Measurements from ENCODE around the gene TPRKB.
A peak's percentile ranks its signal among the peaks of the same experiment; 100 is the strongest.
"Not testable (repeated sequence)": the region's sequence is repeated elsewhere in the genome, so short reads cannot be mapped to it uniquely, and the experiment has no call there.

The TPRKB gene

GRCh38 chr2:73718851-73719621 lies 18.1 kb downstream of the TPRKB start:
- no peak for DNase-seq (ENCODE audit: low spot score)
- no peak for TF ChIP-seq CTCF (IDR thresholded peaks at IDR 0.05; ENCODE audit: extremely low read depth, insufficient read depth, missing control alignments)
- in situ Hi-C loops (cut with MboI; ENCODE audit: low pct_unique_long_range_greater_than_20kb, low sequenced_read_pairs, unreplicated experiment) = no loop called here

DNA sequence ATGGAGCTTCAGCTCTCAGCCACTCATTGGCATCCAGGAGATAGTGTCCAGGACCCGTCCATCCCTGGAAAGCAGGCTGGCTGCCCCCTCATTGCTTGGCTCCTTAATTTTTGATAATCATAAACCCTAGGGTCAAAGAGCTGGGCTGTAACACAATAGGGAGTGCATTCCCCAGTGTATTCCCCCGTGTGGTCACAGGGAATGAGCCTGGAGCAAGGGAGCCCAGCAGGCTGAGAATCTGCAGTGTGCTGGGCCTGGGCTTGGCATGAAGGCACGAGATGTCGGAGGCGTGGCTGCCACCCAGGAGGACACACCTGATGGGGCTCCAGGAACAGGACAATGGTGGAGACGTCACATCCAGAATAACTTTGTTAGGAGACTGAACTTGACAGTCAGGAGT lies 18.7 kb downstream of the TPRKB start:
- in situ Hi-C loops (cut with MboI; ENCODE audit: low pct_unique_long_range_greater_than_20kb, low sequenced_read_pairs, unreplicated experiment) = no loop called here
- DNase-seq (ENCODE audit: low spot score) = no peak
- no peak for TF ChIP-seq CTCF (IDR thresholded peaks at IDR 0.05; ENCODE audit: extremely low read depth, insufficient read depth, missing control alignments)

GRCh38 chr2:73717695-73718094 lies 19.4 kb downstream of the TPRKB start:
- in situ Hi-C loops (cut with MboI; ENCODE audit: low pct_unique_long_range_greater_than_20kb, low sequenced_read_pairs, unreplicated experiment); DNase-seq (ENCODE audit: low spot score): not testable (repeated sequence)

DNA sequence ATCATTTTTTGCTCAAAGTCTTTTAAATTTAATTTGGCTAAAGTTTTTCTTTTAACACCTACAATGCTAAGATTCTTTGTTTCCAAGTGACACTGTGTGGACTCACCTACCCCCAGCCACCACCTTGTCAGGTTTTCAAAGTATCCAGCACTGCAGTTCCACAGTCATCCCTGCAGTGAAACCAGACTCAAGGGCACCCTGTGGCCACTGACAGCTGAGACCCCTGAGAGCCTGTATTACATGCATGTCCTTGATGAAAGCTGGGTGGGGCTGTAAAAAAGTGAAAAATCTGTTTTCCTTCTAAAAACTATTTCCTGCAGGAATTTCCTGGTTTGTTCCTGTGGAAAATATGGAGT lies 19.9 kb downstream of the TPRKB start:
- no peak for TF ChIP-seq CTCF (IDR thresholded peaks at IDR 0.05; ENCODE audit: extremely low read depth, insufficient read depth, missing control alignments)
- no peak for DNase-seq (ENCODE audit: low spot score)
- in situ Hi-C loops (cut with MboI; ENCODE audit: low pct_unique_long_range_greater_than_20kb, low sequenced_read_pairs, unreplicated experiment) = no loop called here

DNA sequence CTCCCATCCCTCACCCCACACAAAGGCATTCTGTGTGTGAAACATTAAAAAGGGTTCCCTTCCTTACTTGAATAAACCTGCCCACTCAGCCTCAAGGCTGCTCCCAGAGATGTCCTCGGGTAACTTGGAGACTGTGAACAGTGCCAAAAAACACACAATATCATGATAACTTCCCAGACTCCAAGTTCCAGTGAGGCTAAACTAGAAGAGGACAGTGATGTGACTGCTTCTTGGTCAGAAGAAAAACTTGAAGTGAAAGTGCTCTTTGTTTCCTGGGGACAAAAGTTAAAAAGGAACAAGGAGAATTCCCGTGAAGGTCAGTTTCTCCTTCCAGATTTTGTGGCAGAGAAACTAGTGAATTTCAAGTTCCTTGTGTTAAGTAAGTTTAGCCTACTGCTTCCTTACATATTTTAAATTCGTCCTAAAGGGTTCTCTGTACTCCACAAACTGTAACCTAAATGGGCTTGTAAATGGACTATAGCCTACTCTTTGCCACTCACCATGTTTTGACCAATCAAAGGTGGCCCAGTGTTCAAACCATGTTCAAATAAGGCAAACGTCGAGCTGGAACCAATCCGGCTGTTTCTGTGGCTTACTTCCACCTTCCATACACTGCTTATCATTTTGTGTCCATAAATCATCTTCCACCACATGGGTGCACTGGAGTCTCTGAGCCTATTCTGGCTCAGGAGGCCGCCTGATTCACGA lies 20.4 kb downstream of the TPRKB start:
- in situ Hi-C loops (cut with MboI; ENCODE audit: low pct_unique_long_range_greater_than_20kb, low sequenced_read_pairs, unreplicated experiment) = no loop called here
- DNase-seq (ENCODE audit: low spot score) = peak; percentile 35
- TF ChIP-seq CTCF (IDR thresholded peaks at IDR 0.05; ENCODE audit: extremely low read depth, insufficient read depth, missing control alignments) = no peak

DNA sequence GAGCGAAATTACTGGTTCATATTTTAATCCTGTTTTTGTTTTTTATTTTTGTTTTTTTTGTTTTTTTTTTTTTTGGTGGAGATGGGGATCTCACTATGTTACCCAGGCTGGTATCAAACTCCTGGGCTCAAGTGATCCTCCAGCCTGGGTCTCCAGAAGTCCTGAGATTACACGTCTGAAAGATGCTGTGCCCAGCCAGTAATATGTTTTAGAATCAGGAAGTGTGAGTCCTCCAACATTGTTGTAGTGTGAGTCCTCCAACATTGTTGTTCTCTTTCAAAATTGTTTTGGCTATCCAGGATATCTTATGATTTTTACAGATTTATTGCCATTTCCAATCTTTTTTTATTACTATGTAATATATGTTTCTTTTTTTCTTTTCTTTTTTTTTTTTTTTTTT lies 23.1 kb downstream of the TPRKB start:
- no peak for DNase-seq (ENCODE audit: low spot score)
- TF ChIP-seq CTCF (IDR thresholded peaks at IDR 0.05; ENCODE audit: extremely low read depth, insufficient read depth, missing control alignments) = no peak
- in situ Hi-C loops (cut with MboI; ENCODE audit: low pct_unique_long_range_greater_than_20kb, low sequenced_read_pairs, unreplicated experiment) = no loop called here

GRCh38 chr2:73708527-73708926 lies 28.6 kb downstream of the TPRKB start:
- TF ChIP-seq CTCF (IDR thresholded peaks at IDR 0.05; ENCODE audit: extremely low read depth, insufficient read depth, missing control alignments) = no peak
- no peak for DNase-seq (ENCODE audit: low spot score)
- in situ Hi-C loops (cut with MboI; ENCODE audit: low pct_unique_long_range_greater_than_20kb, low sequenced_read_pairs, unreplicated experiment) = no loop called here
